GM11168 (cell line): ENCODE results near the gene ATP6V1C2.
"Not testable (repeated sequence)": the region's sequence is repeated elsewhere in the genome, so short reads cannot be mapped to it uniquely, and the experiment has no call there.

Source experiments
- in situ Hi-C: fragments of 300-500 bp; cut with MboI; formaldehyde crosslinking; loops from one replicate; pipeline ENCODE4 v1.12.0; 2022; ENCODE audit warnings: low sequenced_read_pairs; ENCODE audit not compliant: unreplicated experiment

ATP6V1C2 gene

DNA sequence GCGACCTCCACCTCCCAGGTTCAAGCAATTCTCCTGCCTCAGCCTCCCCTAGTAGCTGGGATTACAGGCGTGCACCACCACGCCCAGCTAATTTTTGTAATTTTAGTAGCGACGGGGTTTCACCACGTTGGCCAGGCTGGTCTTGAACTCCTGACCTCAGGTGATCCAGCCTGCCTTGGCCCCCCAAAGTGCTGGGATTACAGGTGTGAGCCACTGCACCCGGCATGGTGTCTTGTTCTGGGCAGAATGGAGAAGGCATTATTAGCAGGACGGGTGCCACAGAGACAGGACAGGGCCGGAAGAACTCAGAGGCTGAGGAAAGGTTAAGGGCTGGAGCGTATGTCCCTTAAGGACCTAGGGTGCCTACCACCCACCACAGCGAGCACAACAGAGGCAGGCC, 59.4 kb downstream of the ATP6V1C2 start:
- in situ Hi-C loops: not testable (repeated sequence)

DNA sequence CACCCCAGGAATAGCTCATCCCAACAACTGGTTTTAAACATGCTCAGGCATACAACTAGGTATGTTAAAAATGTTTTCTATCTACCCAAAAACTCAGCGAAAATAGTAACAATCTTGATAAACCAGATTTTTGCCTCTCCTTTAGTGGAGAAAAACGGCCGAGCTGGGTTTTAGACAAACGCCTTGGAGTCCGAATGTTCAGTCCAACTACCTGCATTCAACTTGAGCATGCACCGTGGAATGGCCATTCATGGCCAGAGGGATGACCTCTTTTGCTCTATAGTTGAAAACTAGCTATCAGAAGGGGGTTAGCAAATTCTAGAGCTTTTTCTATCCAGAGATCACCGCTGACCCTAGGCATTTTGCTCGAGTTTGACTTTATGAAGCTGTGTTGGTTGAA, 60.3 kb downstream of the ATP6V1C2 start:
- in situ Hi-C loops: no loop called here

DNA sequence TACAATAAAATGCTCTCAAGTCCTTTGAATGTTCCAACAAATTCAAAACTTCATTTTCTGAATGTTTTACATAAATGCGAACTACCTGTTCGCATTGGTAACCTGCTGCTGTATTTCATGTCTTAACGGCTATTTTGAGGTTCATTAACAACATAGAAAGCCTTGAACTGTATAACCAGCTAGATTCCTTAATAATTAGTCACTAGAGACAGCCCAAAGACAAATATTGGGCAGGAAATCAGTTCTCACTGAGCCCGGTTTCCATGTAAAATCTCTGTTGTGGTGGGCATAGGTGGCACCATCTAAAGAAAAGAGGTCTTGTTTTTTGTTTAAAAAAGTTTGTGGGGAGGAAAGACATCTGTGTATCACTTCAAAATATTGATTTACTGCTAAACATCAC, 62.0 kb downstream of the ATP6V1C2 start:
- in situ Hi-C loops: no loop called here

DNA sequence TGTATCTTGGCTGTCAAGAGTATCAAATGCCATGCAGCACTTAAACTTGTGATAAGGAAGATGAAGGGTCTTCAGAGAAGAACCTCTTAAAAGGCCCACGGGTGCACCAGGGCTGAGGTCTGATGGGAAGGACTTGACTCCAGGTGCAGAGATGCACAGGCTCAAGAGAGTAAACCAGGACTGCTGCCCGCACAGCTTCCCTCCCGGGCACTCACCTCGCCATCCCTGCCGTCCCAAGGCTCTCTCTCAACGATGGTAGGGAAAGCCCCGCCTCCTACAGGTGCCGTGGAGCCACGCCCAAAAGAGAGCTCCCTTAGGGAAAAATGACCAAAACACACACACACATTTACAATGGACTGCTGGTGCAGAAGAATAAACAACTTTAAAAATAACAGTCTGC, 63.3 kb downstream of the ATP6V1C2 start:
- in situ Hi-C loops: no loop called here

DNA sequence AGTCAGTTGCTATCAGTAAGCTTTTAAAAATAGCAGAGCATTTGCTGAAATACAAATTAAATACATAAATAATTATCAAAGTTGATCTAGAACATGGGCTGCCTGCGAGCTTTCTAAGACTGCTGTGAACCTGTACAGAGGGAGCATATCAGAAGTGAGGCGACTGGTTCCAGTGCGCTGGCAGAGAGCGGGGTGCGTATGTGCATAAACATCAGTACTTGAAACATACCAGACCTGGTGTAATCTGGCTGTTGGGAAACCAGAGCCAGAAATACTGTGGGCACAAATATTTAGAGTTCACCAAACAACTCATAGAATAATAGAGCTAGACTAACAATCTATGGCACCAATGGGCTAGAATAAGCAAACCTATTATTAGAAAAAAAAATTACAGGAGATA, 63.8 kb downstream of the ATP6V1C2 start:
- in situ Hi-C loops: no loop called here

DNA sequence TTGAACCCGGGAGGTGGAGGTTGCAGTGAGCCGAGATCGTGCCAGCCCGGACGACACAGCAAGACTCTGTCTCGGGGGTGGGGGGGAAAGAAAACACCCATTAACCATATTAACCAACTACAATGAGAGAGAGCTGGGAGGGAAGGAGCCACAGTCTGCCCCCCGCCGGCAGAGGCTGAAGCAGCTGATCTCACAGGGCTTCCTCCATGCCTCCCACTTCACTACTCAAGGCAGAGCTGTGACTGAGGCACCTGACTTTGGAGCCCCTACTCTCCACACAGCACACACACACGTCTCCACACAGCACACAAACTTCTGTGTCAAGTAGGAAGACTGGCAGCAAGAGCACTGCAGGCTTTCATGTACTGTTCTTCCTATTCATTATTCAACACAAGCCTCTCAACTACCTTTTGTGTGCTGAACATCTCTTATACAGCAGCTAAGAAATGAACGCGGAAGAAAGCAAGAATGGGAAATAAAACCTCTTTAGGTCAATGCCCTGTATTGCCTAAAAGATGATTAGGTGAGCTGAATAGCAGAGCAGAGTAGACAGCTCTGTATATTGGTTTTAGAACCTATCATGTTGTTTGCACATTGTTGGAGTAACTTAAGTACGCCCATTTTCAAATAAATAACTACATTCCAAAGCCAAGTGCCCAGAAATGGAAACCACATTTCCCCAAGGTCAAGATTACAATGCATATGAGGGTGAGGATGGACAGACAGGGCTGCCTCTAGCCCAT, 65.0 kb downstream of the ATP6V1C2 start:
- in situ Hi-C loops: no loop called here

DNA sequence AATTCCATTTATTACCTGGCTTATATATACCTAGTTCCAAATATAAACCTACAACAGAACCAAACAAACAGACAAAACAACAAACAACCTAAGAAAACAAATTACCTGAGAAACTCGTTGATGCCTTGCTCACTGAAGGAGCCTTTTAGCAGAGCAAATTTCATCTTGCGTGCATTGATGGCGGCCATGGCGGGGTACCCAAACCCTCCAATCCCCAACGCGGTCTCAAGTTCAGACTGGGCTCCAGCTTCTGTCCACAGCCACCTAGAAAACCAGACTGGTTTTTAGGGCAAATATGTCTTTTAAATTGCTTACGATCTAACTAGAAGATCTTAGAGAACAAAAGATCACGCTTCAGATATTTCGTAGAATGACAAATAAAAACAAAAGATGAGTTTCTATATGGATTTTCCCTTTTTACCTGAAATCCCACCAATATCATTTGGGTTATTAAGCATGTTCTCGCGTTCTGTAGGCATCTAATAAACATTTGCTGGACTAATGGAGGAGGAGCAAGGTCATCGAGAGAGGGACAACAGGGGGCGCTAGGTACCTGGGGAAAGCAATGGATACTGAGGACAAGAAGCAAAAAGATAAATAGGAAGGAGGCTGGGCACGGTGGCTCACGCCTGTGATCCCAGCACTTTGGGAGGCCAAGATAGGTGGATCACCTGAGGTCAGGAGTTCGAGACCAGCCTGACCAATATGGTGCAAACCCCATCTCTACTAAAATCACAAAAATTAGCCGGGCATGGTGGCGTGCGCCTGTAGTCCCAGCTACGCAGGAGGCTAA, 65.9 kb downstream of the ATP6V1C2 start:
- in situ Hi-C loops: no loop called here

DNA sequence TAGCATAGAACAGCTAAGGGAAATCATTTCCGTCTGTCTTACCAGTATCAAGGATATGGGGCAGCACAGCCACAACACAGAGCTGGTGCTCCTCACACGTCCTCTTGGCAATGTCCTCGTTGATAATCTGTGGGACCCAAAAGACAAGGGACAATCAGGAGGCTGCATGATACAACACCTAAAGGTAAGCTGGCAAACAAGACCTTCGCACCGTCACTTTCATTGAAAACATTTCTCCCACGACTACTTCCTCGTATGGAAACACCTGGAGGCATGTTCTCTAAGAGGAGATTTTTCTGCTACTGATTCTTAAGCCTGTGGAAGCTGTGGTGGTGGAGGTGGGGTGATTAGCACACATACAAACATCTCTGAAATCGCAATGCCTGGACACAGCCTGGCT, 67.4 kb downstream of the ATP6V1C2 start:
- in situ Hi-C loops: no loop called here

DNA sequence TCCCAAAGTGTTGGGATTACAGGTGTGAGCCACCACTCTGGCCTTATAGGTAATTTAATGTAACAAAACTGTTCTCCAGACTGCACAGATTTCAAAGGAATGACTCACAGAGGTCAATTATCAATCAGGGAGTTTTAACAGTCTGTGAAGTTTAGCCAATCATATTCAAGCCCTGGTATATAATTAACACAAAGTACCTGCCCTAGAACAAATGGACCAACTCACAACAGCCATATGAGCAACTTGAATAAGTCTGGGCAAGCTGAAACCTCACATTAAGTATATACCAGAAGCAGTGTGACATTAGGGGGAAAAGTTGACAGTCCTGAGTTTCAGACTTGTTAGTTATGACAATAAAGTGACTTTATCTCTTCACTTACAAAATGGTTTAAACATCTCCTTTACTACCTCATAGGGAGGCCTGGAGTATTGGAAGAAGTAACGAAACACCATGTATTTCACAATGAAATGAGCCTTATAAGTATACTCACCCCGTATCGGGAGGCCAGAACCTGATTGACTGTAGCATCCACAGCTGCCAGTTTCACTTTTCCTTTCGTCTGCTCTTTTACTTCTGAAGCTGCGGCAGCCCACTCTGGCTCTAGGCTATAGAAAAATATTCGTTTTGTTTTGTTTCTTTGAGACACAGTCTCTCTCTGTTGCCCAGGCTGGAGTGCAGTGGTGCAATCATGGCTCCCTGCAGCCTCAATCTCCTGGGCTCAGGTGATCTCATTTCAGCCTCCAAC, 69.0 kb downstream of the ATP6V1C2 start:
- in situ Hi-C loops: no loop called here

DNA sequence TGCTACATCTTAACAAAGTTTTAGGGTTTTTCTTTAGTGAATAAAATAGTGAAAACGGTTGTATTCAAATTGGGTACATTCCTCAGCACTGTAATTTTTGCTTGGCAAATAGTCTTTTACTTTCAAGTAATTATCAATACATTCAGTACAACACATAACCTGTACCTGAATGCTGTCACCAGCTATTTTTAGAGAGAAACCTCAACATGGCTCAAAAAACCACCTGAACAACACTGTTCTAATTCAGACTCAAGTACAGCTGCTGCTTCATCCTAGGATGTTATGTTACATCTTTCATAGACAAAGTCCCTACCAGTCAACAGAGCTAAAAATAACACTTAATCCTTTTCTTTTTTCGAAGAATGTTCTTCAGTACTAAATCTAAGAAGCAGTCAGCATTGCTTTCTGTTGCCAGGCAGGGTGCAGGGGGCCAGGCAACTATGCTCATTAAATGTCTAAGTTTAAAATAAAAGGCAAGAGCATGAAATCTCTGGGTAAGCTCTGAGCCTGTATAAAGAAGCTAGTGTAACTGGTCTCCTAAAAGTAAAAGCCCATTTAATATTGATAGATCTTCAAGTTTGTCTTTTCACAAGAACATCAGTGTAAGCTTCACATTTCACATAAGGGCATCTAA, 70.7 kb downstream of the ATP6V1C2 start:
- in situ Hi-C loops: no loop called here

DNA sequence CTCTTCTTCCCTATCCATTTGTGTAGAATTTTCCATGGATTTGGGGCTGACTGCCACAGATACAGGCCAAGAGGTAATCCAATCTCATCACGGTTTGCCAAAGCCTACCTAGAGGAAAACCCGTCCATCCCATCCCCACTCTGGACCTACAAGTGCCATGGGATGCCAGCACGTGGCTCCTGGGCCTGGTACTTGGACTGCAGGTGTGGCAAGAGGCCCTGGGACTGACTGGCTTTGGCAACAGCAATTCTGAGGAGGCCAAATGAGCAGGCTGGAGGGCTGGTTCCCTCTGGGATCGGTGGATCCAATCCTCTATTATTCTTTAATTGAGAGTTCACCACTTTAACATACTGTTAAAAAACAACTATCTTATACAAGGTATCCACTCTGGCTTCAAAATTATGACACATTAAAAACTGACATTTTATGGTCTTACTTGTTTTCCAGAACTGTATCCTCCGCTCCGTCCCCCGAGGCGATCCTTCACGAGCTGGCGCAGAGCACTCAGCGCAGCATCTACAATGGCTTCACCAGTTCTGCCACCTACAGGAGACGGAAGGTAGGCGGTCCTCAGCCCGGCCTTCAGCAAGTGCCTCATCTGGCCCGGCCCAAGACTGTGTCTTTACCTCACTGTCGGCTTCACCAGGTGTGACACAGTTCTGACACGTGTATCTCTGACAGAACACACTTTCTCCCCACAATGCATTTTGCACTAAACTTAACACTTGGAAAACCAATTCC, 71.4 kb downstream of the ATP6V1C2 start:
- in situ Hi-C loops: no loop called here

DNA sequence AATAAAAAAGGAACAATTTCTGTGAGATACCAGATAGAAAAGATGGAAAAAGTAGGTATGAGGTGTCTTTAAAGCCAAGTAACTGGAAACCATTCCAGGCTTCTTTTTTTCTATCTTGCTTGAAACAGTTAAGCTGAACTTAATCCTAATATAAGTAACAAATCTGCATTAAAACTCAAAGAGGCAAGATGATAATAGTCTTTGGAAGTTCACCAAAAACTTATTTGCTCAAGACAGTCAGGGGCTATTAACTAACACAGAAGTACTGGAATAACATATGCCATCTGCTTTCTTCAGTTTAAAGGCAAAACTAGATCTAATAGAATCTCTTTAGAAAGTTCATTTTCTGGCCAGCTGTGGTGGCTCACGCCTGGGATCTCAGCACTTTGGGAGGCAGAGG, 72.4 kb downstream of the ATP6V1C2 start:
- in situ Hi-C loops: no loop called here

DNA sequence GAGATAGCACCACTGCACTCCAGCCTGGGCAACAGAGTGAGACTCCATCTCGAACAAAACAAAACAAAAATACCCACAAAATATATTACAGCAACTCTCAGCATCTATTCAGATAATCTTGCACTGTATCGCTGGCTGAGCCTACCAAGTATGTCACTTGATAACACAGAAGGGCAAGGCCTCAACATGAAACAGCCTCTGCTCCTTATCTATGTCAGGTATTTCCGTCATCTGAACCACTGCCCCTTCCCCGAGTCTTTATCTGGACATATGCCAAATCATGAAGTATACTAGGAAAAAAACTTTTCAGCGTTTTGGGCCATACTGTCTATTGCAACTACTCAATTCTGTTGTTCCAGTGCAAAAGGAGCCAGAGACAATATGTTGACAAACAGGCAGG, 73.4 kb downstream of the ATP6V1C2 start:
- in situ Hi-C loops: no loop called here

DNA sequence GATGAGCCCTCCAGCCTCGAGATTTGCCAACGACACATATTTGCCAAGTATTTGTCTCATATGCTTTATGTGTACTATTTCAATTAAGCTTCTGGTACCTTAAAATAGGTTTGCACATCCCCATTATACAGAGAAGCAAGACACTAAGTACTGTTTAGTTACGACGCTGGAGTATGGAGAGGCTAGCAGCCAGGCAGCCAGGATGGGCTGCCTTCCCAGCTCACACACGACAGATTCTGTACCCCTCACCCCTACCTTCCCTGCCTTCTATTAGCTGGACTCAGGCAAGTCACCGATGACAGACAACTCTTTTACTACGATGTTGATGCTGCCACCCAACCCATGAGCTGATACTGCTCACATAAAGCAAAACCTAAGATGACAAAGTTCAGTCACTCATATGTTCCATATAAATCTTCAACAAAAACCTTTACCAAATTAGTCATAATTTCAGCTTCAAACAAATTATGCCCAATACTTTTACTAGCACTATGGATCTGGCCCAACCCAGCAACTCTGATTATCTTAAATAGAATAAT, 74.1 kb downstream of the ATP6V1C2 start:
- in situ Hi-C loops: no loop called here

DNA sequence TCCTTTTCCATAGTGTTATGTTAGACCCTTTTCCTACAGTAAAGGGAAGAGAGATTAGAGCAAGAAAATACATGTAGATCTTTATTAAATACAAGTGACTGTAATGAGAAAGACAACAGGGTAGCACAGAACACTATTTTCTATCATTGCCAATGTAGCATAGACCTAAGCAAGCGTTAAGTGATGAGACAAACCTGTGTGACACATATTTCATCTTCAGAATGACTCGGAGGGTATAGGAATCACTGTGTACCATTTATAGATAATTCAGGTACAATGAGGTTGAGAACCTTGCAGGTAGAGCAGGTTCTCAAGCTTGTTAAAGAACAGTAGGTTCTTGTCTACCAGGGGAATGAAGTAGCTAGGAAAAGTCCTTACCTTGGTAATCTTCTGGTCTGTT, 75.3 kb downstream of the ATP6V1C2 start:
- in situ Hi-C loops: no loop called here

DNA sequence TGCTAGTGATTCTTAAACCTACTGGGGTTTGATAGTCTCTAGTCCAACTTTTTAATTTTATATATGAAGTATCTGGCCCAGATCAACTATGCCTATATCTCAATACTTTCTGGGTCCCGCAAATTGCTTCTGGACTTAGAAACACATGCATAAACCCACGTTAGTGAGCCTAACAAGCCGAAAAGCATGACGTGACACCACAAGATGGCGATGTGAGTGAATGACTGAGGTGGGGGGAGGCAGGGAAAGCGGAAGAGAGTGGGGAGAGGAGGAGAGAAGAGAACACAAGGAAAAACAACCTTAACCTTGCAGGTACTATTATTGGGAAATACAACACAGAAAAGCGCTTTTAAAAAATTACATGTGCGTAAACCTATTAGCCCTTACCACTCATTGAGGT, 77.4 kb downstream of the ATP6V1C2 start:
- in situ Hi-C loops: no loop called here

DNA sequence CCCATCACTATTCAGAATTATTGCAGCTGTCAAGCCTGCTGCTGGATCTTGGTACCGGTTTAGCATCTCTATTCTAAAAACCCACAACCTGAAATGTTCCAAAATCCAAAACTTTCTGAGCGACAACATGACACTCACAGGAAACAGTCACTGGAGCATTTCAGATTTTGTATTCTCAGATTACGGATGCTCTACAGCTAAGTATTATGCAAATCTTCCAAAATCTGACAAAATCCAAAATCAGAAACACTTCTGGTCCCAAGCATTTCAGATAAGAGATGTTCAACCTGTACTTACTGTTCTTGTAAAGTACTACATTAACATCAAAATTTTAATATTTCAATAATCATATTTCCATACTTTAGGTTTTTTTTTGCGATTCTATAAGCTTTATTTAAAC, 78.7 kb downstream of the ATP6V1C2 start:
- in situ Hi-C loops: no loop called here

DNA sequence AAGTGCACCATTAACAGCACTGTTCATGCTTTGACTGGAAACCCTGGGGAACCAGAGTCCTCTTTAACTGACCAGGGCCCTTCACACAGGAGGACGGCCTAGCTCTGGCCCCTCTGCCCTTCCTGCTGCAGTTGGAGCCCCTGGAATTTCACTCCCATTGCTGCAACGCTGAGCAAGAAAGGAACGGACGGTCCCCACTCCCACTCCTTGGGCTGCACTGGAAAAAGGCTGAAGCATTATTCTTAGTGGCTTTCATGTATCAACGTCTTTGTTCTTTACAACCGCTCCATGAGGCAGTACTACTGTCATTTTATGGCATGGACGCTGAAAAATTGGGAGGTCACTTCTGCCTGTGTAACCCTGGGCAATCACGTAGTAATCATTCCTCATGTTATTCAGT, 81.2 kb downstream of the ATP6V1C2 start:
- in situ Hi-C loops: no loop called here

DNA sequence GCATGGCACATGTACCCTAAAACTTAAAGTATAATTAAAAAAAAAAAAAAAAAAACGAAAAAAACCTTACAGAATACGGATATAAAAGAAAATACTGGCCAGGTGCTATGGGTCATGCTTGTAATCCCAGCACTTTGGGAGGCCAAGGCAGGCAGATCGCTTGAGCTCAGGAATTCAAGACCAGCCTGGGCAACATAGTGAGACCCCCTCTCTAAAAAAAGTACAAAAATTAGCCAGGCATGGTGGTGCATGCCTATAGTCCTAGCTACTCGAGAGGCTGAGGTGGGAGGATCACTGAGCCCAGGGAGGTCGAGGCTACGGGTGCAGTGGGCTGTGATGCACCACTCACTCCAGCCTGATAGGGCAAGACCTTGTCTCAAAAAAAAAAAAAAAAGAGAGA, 84.6 kb downstream of the ATP6V1C2 start:
- in situ Hi-C loops: not testable (repeated sequence)

DNA sequence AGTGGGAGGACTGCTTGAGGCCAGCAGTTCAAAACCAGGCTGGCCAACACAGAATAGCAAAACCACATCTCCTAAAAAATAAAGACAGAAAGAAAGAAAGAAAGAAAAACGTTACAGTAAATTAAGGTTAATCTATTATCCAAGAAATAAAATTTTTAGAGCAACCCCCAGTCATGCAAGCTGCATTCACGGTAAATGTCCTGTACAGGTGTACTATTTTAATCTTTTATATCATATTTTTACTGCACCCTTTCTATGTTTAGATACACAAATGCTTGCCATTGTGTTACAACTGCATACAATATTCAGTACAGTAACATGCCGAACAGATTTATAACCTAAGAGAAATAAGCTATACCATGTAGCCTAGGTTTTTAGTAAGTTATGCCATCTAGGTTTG, 85.1 kb downstream of the ATP6V1C2 start:
- in situ Hi-C loops: no loop called here
